Endothelial cell of umbilical vein (primary cell): Measurements from ENCODE around the gene CCDC30. TPM values are rescaled to one million over a fixed set of nuclear protein-coding genes. Genes with fewer than 3 reads are reported as not detected.

Experiments used
- BruUV-seq: library from RNA; stranded (reverse); fragments of 400-500 nt; replicated peaks from 2 replicates; lab custom pipeline; 2021; lab: Mats Ljungman, UMichigan
- CTCF ChIA-PET: fragments of 300-600, 350-600 bp; sonication (Branson Sonifier 250); formaldehyde crosslinking; loops from one replicate; lab custom pipeline; 2021; ENCODE audit warnings: antibody characterized with exemption, inconsistent platforms; lab: Charles Lee
- POLR2A ChIA-PET: fragments of 300-600, 350-600 bp; sonication (Branson Sonifier 250); formaldehyde crosslinking; loops from one replicate; lab custom pipeline; 2021; ENCODE audit warnings: antibody characterized with exemption, inconsistent platforms; lab: Charles Lee
- DNase-seq: peaks from one replicate; pipeline ENCODE4 v3.0.0-alpha.2; 2011; ENCODE audit warnings: low read depth, low spot score
- FAIRE-seq: peaks from 2 replicates; lab custom pipeline; 2011; peaks lifted over from hg19 to GRCh38; lab: Jason Lieb, UNC
- H2AFZ ChIP-seq: 2 replicates; pipeline ENCODE4 v1.6.0; 2012; ENCODE audit warnings: low read depth, low read length, control low read depth, inconsistent platforms
- H3K27ac ChIP-seq: 2 replicates; pipeline ENCODE4 v1.5.1; 2011; ENCODE audit warnings: low read depth, mild to moderate bottlenecking, control low read depth, low read length, moderate library complexity; ENCODE audit not compliant: insufficient read depth
- H3K27me3 ChIP-seq, 2 experiments: 2 replicates each; pipeline versions ENCODE4 v1.6.0 to v1.6.1; 2011; ENCODE audit warnings: low read length in 2 of 2, mixed read lengths in 1 of 2; ENCODE audit not compliant: control insufficient read depth in 2 of 2, insufficient read depth in 2 of 2
- H3K36me3 ChIP-seq, 2 experiments: 2 replicates in 1 of 2; 3 replicates in 1 of 2; pipeline ENCODE4 v1.5.1; 2011; ENCODE audit warnings: low read length in 2 of 2, mild to moderate bottlenecking in 1 of 2, moderate library complexity in 1 of 2; ENCODE audit not compliant: control insufficient read depth in 2 of 2, insufficient read depth in 2 of 2; ENCODE audit errors: extremely low read depth in 1 of 2
- H3K4me1 ChIP-seq: 3 replicates; pipeline ENCODE4 v1.5.1; 2011; ENCODE audit warnings: mild to moderate bottlenecking, low read length; ENCODE audit not compliant: control insufficient read depth, insufficient read depth; ENCODE audit errors: extremely low read depth
- H3K4me2 ChIP-seq: 2 replicates; pipeline ENCODE4 v1.6.1; 2011; ENCODE audit warnings: low read length, control low read depth, mixed read lengths; ENCODE audit not compliant: insufficient read depth
- H3K4me3 ChIP-seq, 3 experiments: fragments of 200-600 bp in 1 of 3; sonication (generic), shearing (Covaris generic) in 1 of 3; replicated peaks in 1 of 3; 2 replicates each; pipeline ENCODE4 v1.5.1; 2011 to 2016; ENCODE audit warnings: control low read depth in 3 of 3, low read length in 3 of 3, mild to moderate bottlenecking in 2 of 3, inconsistent platforms in 1 of 3, low read depth in 1 of 3, moderate library complexity in 1 of 3; ENCODE audit not compliant: insufficient read depth in 1 of 3
- H3K79me2 ChIP-seq: 2 replicates; pipeline ENCODE4 v1.6.0; 2012; ENCODE audit warnings: low read length, inconsistent platforms; ENCODE audit not compliant: control insufficient read depth, insufficient read depth
- H3K9ac ChIP-seq: replicated peaks from 2 replicates; pipeline ENCODE3; 2011; ENCODE audit warnings: low read length, control low read depth; ENCODE audit not compliant: insufficient read depth; ENCODE audit errors: extremely low read depth
- H3K9me1 ChIP-seq: replicated peaks from 3 replicates; pipeline ENCODE4 v1.6.0; 2011; ENCODE audit warnings: mild to moderate bottlenecking, low read length; ENCODE audit not compliant: control insufficient read depth, insufficient read depth; ENCODE audit errors: extremely low read depth
- H3K9me3 ChIP-seq: replicated peaks from 2 replicates; pipeline ENCODE4 v1.5.1; 2012; ENCODE audit warnings: low read length, inconsistent platforms; ENCODE audit not compliant: control insufficient read depth, insufficient read depth
- H4K20me1 ChIP-seq: replicated peaks from 2 replicates; pipeline ENCODE3; 2011; ENCODE audit warnings: mild to moderate bottlenecking, low read length; ENCODE audit not compliant: control insufficient read depth, insufficient read depth; ENCODE audit errors: extremely low read depth
- CTCF ChIP-seq, 2 donors: IDR thresholded peaks; 1 replicate in 1 of 2; 2 replicates in 1 of 2; pipeline ENCODE4 v1.5.1; 2011; ENCODE audit warnings: low read length in 2 of 2, mild to moderate bottlenecking in 2 of 2, moderate library complexity in 2 of 2, control low read depth in 1 of 2, inconsistent platforms in 1 of 2, low read depth in 1 of 2; ENCODE audit not compliant: insufficient read depth in 1 of 2; ENCODE audit errors: extremely low read depth in 1 of 2
- EZH2 ChIP-seq: IDR thresholded peaks from 2 replicates; pipeline ENCODE4 v1.6.1; 2012; ENCODE audit warnings: borderline replicate concordance, low read depth, mild to moderate bottlenecking, moderate library complexity, low read length, inconsistent platforms; ENCODE audit not compliant: severe bottlenecking
- FOS ChIP-seq: IDR thresholded peaks from 2 replicates; pipeline ENCODE4 v1.6.1; 2011; ENCODE audit warnings: mild to moderate bottlenecking, low read length, moderate library complexity, borderline replicate concordance; ENCODE audit not compliant: insufficient read depth
- GATA2 ChIP-seq: IDR thresholded peaks from 2 replicates; pipeline ENCODE4 v1.7.0; 2011; ENCODE audit warnings: low read depth, mild to moderate bottlenecking, moderate library complexity, mixed read lengths, low read length; ENCODE audit not compliant: insufficient read length, insufficient read depth
- JUN ChIP-seq: IDR thresholded peaks from 2 replicates; pipeline ENCODE4 v1.6.1; 2011; ENCODE audit warnings: borderline replicate concordance, low read depth; ENCODE audit not compliant: insufficient read length, insufficient read depth
- MAX ChIP-seq: IDR thresholded peaks from 2 replicates; pipeline ENCODE4 v1.6.1; 2011; ENCODE audit not compliant: insufficient read depth, insufficient read length
- MYC ChIP-seq: IDR thresholded peaks from one replicate; pipeline ENCODE4 v1.6.1; 2011; ENCODE audit warnings: mild to moderate bottlenecking, low read depth, low read length
- POLR2A ChIP-seq: IDR thresholded peaks from 2 replicates; pipeline ENCODE4 v1.6.1; 2012; ENCODE audit warnings: low read depth, mild to moderate bottlenecking, control low read depth, low read length
- POLR2AphosphoS5 ChIP-seq: IDR thresholded peaks from 2 replicates; pipeline ENCODE4 v1.6.1; 2012; ENCODE audit warnings: low read depth, mild to moderate bottlenecking, control low read depth, low read length, moderate library complexity; ENCODE audit not compliant: insufficient read depth
- dilution Hi-C: fragments of 300-500 bp; cut with MboI; formaldehyde crosslinking; loops from one replicate; pipeline ENCODE4 v1.15.0; 2019; ENCODE audit warnings: low sequenced_read_pairs; ENCODE audit not compliant: extremely low pct_ligation_motif_present
- intact Hi-C: fragments of 100-400 bp; cut with micrococcal nuclease; formaldehyde crosslinking; loops from one replicate; pipeline ENCODE4 v1.10.0; 2022
- polyA plus RNA-seq, 4 experiments: library from polyadenylated mRNA; depleted of rRNA in 3 of 4; stranded (reverse) in 3 of 4; unstranded in 1 of 4; fragments of >200 nt; gene quantifications; 2 replicates each; pipeline versions ENCODE4 v1.2.1 to v1.2.3, GENCODE V29; 2011 to 2012; ENCODE audit warnings: missing spikeins in 1 of 4
- total RNA-seq: library from RNA; stranded (reverse); gene quantifications from 2 replicates; pipeline ENCODE4 v1.2.3, GENCODE V29; 2021

Gene CCDC30
- total and polyA plus RNA-seq, 2 donors (not counting 3 experiments of a cell fraction or from before 2014, with no cell fraction given) = 0.19 to 2.9 TPM

GRCh38 chr1:42601472-42601871 is 138.4 kb downstream of the CCDC30 start:
- no peaks in the 10 kb centered on the region for H3K9me3 ChIP-seq
- no peak for TF ChIP-seq MAX
- TF ChIP-seq CTCF (IDR thresholded peaks at IDR 0.05; ENCODE audit: extremely low read depth in 1 of 2, insufficient read depth in 1 of 2, low read depth in 1 of 2, low read length in 2 of 2) = no peak
- TF ChIP-seq POLR2A = no peak
- TF ChIP-seq POLR2AphosphoS5 = no peak
- no peak for TF ChIP-seq FOS
- TF ChIP-seq MYC = no peak
- TF ChIP-seq JUN = no peak
- TF ChIP-seq GATA2 = no peak
- TF ChIP-seq EZH2 = no peak
- no TSS peak for BruUV-seq
- H4K20me1 ChIP-seq = no peaks in the 10 kb centered on the region
- H3K9me1 ChIP-seq = no peaks in the 10 kb centered on the region
- no peaks in the 10 kb centered on the region for H3K4me1 ChIP-seq
- no peak overlapping the region for H2AFZ ChIP-seq
- CTCF ChIA-PET = interaction anchor here (0.9 to 1.4 kb wide), 2 partner anchors 23 to 45 kb away, joined by 3 read pairs; no protein-coding TSS in a partner anchor
- no peak overlapping the region for H3K9ac ChIP-seq
- POLR2A ChIA-PET = no interaction called here
- DNase-seq = no peak
- dilution Hi-C loops = no loop called here
- FAIRE-seq = no peak
- no peak overlapping the region for H3K4me3 ChIP-seq
- H3K4me2 ChIP-seq = no peak overlapping the region
- H3K27ac ChIP-seq = no peak overlapping the region
- peaks cover 0 to 3% of the 10 kb centered on the region in 2 experiments for H3K27me3 ChIP-seq
- no peaks in the 10 kb centered on the region for H3K36me3 ChIP-seq
- intact Hi-C loops = no loop called here
- no peaks in the 10 kb centered on the region for H3K79me2 ChIP-seq
